SK-N-SH (cell line): ENCODE data around the gene ASCL5.

Experiments
- EZH2phosphoT487 ChIP-seq: fragments of 200-600 bp; sonication (generic); IDR thresholded peaks from 2 replicates; pipeline ENCODE4 v1.6.1; 2017; ENCODE audit warnings: low read depth, mixed run types, mild to moderate bottlenecking, antibody characterized with exemption, moderate library complexity, borderline replicate concordance
- FOXM1 ChIP-seq: IDR thresholded peaks from 2 replicates; pipeline ENCODE4 v1.4.0; 2012; ENCODE audit warnings: low read depth, mild to moderate bottlenecking
- REST ChIP-seq: IDR thresholded peaks from 2 replicates; pipeline ENCODE4 v1.6.1; 2012; ENCODE audit warnings: mild to moderate bottlenecking, low read depth, low read length, moderate library complexity
- RXRA ChIP-seq: IDR thresholded peaks from 2 replicates; pipeline ENCODE4 v1.4.0; 2012; ENCODE audit warnings: low read depth, mild to moderate bottlenecking, borderline replicate concordance
- YY1 ChIP-seq: IDR thresholded peaks from 2 replicates; pipeline ENCODE4 v1.4.0; 2012; ENCODE audit warnings: low read depth, mild to moderate bottlenecking
- TF ChIP-seq, protein P1 (sequence below): fragments of 200-600 bp; sonication (generic); IDR thresholded peaks from 2 replicates; pipeline ENCODE4 v1.6.1; 2017; ENCODE audit warnings: antibody characterized with exemption, mild to moderate bottlenecking, moderate library complexity
- TF ChIP-seq, protein P2 (sequence below): fragments of 150-350 bp; IDR thresholded peaks from 2 replicates; pipeline ENCODE4 v1.6.1; 2017; ENCODE audit warnings: antibody characterized with exemption, low read length, low read depth, borderline replicate concordance
- TF ChIP-seq, protein P3 (sequence below): IDR thresholded peaks from 2 replicates; pipeline ENCODE4 v1.4.0; 2012; ENCODE audit warnings: low read depth

DNA sequence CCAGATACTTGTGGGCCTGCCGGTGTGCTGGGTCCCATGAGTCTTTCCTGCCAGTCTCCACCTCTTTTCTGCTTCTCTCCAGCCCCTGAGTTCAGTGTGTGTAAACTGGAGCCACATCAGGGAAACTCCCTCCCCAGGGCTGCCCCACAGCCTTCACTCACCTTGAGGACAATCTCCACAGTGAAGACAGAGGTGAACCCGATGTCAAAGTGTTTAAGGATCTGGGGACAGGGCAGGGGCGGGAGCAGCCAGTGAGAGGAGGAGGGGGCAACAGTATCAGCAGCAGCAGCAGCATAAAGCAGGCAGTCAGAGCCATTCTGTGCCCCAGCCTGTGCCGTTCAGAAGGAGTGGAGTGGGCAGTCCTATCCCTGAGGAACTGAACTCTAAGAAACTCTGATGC is 58.0 kb downstream of the ASCL5 start:
- TF ChIP-seq RXRA (no peak), FOXM1 (no peak), YY1 (no peak), REST (no peak), EZH2phosphoT487 (no peak)
- TF ChIP-seq, protein P1, sequence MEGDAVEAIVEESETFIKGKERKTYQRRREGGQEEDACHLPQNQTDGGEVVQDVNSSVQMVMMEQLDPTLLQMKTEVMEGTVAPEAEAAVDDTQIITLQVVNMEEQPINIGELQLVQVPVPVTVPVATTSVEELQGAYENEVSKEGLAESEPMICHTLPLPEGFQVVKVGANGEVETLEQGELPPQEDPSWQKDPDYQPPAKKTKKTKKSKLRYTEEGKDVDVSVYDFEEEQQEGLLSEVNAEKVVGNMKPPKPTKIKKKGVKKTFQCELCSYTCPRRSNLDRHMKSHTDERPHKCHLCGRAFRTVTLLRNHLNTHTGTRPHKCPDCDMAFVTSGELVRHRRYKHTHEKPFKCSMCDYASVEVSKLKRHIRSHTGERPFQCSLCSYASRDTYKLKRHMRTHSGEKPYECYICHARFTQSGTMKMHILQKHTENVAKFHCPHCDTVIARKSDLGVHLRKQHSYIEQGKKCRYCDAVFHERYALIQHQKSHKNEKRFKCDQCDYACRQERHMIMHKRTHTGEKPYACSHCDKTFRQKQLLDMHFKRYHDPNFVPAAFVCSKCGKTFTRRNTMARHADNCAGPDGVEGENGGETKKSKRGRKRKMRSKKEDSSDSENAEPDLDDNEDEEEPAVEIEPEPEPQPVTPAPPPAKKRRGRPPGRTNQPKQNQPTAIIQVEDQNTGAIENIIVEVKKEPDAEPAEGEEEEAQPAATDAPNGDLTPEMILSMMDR = no peak
- TF ChIP-seq, protein P2, sequence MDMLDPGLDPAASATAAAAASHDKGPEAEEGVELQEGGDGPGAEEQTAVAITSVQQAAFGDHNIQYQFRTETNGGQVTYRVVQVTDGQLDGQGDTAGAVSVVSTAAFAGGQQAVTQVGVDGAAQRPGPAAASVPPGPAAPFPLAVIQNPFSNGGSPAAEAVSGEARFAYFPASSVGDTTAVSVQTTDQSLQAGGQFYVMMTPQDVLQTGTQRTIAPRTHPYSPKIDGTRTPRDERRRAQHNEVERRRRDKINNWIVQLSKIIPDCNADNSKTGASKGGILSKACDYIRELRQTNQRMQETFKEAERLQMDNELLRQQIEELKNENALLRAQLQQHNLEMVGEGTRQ = no peak
- TF ChIP-seq, protein P3, sequence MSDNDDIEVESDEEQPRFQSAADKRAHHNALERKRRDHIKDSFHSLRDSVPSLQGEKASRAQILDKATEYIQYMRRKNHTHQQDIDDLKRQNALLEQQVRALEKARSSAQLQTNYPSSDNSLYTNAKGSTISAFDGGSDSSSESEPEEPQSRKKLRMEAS = no peak
